ENCODE results near the gene LRIG2. TPM values are rescaled to one million over a fixed set of nuclear protein-coding genes. Genes with fewer than 3 reads are reported as not detected.

The LRIG2 gene
- total and polyA plus RNA-seq, 9 of the 15 experiments (the other 6 are each of a cell fraction or from before 2014, with no cell fraction given) = 1.8 to 28.1 (median 11.5) TPM

GRCh38 chr1:113141650-113142473 lies 68.9 kb downstream of the LRIG2 start (continued):
- no peak for TF ChIP-seq IRF2 (CRISPR knock-in tag; IDR thresholded peaks at IDR 0.05)
- peak; percentile 72 for TF ChIP-seq TFAP4 (CRISPR knock-in tag; IDR thresholded peaks at IDR 0.05; ENCODE audit: borderline replicate concordance)
- TF ChIP-seq CSDE1 (IDR thresholded peaks at IDR 0.05) = no peak
- TF ChIP-seq BCL6 (CRISPR knock-in tag; IDR thresholded peaks at IDR 0.05) = no peak
- no peak for TF ChIP-seq GTF2B (IDR thresholded peaks at IDR 0.05; ENCODE audit: extremely low read depth, insufficient read length)
- peak; percentile 93 for TF ChIP-seq ARID1B (IDR thresholded peaks at IDR 0.05)
- no peak for TF ChIP-seq ZNF274 (IDR thresholded peaks at IDR 0.05; ENCODE audit: borderline replicate concordance, low read depth, low read length)
- peak; percentile 63 for TF ChIP-seq ZFX (CRISPR knock-in tag; IDR thresholded peaks at IDR 0.05)
- no peak for TF ChIP-seq KLF13 (tag; IDR thresholded peaks at IDR 0.05; ENCODE audit: borderline replicate concordance, low read depth)
- no peak for TF ChIP-seq RUNX1 (IDR thresholded peaks at IDR 0.05; ENCODE audit: low read depth)
- TF ChIP-seq ZNF778 (CRISPR knock-in tag; IDR thresholded peaks at IDR 0.05) = no peak
- 0 out of 2 replicates have a peak, but pooled peaks have one; percentile 25 for TF ChIP-seq SMAD3 (CRISPR knock-in tag; conservative IDR thresholded peaks at IDR 0.05)
- TF ChIP-seq VEZF1 (CRISPR knock-in tag; IDR thresholded peaks at IDR 0.05) = peak; percentile 52; the same call in 1 of the 2 replicates
- TF ChIP-seq CBX3 (IDR thresholded peaks at IDR 0.05; ENCODE audit: borderline replicate concordance in 1 of 2, low read length in 2 of 2) = 0 out of 3 replicates have a peak, but pooled peaks of 1 of the 2 experiments have one; percentile 12
- no peak for TF ChIP-seq ZNF584 (CRISPR knock-in tag; IDR thresholded peaks at IDR 0.05; ENCODE audit: low read depth)
- TF ChIP-seq ARNT (IDR thresholded peaks at IDR 0.05) = peak in 1 of 2 experiments; percentile 63; a peak in 2 of 4 replicates
- TF ChIP-seq TRIM25 (IDR thresholded peaks at IDR 0.05; ENCODE audit: borderline replicate concordance) = no peak
- no peak for TF ChIP-seq ZNF217 (CRISPR knock-in tag; IDR thresholded peaks at IDR 0.05)
- TF ChIP-seq HNRNPH1 (optimal IDR thresholded peaks at IDR 0.05; ENCODE audit: low read depth, low read length) = no peak
- TF ChIP-seq MIER1 (IDR thresholded peaks at IDR 0.05; ENCODE audit: low read depth) = no peak
